HG02763 (cell line): Measurements from ENCODE around the gene PCDHGA1.
A peak's percentile ranks its signal among the peaks of the same experiment; 100 is the strongest.

Experiments
- ATAC-seq: cut with Tn5 transposase; IDR thresholded peaks from one replicate; pipeline ENCODE4 v1.9.1; 2021; ENCODE audit warnings: mild to moderate bottlenecking, moderate library complexity; ENCODE audit not compliant: unreplicated experiment

PCDHGA1 gene

GRCh38 chr5:141524604-141525597, 194.6 kb downstream of the PCDHGA1 start:
- peak; percentile 70 for ATAC-seq

GRCh38 chr5:141525653-141526052, 195.3 kb downstream of the PCDHGA1 start:
- no peak for ATAC-seq

- ATAC-seq: no peak
Measured at GRCh38 chr5:141527426-141527825, 197.1 kb downstream of the PCDHGA1 start.

DNA sequence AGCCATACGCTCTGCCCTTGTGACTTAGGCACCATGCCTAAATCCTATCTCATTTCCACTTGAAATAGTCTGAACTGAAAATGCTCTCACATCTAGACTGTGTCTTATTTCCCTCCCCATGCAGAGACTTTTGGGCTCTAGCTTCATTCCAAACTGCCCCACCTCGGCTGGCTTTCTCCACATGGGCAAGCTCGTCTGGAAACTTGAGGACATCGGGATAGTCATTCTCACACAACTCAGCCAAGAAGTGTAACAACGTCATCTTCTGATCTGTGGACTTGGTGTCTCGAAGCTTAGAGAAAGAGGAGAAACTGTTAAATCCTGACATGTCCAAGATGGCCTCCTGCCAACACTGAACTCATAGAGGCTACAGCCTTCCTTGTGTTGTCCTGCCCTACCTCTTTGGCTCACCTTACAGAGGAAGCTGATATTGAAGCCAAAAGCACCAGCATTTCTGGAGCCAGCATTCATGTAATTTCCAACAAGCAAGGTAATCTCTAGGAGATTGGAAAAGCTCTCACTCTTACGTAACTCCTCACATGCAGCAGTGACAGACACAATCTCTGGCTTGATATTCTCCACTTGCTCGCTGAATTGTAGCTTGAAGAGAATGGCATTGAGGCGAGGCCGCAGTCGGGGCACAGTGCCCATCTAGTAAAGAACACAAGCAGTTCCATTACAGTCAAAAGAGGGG, 198.1 kb downstream of the PCDHGA1 start:
- ATAC-seq: no peak

GRCh38 chr5:141529002-141529401, 198.7 kb downstream of the PCDHGA1 start:
- ATAC-seq: peak; percentile 42

GRCh38 chr5:141529873-141530272, 199.6 kb downstream of the PCDHGA1 start:
- ATAC-seq: peak; percentile 48

DNA sequence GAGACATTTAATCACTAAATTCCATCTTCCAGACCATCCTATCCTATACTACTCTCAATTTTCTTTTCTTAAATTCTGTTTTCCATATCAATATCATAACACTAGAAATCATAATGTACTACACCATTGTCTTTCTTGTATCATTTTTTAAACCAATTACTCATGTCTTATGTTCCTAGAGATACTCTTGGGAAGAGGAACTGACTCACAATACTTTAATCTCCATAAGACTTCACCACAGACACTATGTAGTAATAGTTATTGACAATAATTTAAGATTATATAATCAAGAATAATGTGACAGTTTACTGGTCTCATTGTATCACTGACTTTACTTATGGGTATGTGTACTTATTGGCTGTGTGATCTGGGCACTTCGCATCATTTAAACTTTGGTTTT, 202.4 kb downstream of the PCDHGA1 start:
- no peak for ATAC-seq

DNA sequence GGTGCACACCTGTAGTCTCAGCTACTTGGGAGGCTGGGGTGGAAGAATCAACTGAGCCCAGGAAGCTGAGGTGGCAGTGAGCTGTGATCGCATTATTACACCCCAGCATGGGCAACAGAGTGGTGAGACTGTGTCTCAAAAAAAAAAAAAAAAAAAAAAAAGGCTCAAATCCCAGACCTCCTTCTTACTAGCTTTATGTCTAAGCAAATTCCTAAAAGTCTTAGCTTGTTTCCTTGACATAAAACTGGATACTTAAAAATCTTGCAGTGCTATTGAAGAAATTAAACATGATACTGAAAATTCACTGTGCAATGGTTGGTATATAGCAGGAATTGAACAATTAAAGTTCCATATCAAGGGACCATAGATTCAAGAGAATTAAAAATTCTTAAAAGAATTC, 203.6 kb downstream of the PCDHGA1 start:
- ATAC-seq: no peak

GRCh38 chr5:141534492-141535213, 204.3 kb downstream of the PCDHGA1 start:
- ATAC-seq: no peak

DNA sequence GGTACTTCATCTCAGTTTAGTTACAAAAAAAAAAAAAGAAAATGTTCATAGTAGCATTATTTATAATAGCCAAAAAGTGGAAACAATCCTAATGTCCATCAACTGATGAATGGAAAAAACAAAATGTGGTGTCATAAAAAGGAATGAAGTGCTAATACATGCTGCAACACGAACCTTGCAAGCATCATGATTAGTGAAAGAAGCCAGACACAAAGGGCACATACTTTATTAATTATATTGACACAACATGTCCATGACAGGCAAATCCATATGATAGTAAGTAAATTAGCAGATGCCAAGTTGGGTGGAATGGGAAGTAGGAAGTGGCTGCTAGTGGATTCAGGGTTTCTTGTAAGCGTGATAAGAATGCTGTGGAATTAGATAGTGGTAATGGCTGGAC, 212.7 kb downstream of the PCDHGA1 start:
- ATAC-seq: no peak

DNA sequence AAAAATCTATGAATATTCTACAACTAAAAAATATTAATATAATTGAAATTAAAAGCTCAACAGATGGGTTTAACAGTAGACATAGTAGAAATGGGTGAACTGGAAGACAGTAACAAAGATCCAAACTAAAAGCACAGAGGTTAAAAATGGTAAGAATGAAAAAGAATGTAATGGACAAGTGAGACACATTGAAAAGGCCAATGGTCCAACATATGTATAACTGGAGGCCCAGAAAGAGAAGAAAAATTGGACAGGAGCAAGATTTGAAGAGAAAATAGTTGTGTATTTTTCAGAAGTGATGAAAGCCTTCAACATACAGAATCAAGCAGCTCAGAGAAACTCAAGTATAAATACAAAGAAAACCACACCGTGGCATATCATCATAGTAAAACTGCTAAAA, 217.2 kb downstream of the PCDHGA1 start:
- ATAC-seq: no peak

- ATAC-seq: no peak
Measured at GRCh38 chr5:141547921-141548320, 217.6 kb downstream of the PCDHGA1 start.

DNA sequence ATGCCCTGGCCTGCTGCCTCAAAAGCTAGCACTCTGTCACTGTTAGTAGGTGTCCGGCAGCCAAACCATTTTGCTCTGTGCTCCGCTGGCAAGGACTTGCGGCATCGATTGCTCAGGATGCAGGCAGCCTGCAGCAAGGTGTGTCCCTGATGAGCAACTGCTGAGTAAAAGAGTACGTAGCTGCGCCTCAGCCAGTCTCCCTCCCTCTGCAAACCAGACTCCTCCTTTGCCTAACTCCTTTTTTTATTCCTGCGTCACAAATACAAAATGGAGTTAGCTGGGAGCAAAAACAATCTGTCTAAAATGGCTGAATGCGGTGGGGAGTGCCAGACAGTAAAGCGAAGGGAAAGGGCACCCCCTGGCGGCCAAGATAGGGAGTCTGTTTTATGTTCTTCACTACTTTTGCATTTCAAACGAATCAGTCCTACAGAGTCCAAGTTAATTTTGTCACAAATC, 227.4 kb downstream of the PCDHGA1 start:
- ATAC-seq: no peak

GRCh38 chr5:141558150-141558549, 227.8 kb downstream of the PCDHGA1 start:
- no peak for ATAC-seq

- no peak for ATAC-seq
Measured at GRCh38 chr5:141559461-141559860, 229.1 kb downstream of the PCDHGA1 start.

GRCh38 chr5:141560151-141560550, 229.8 kb downstream of the PCDHGA1 start:
- no peak for ATAC-seq

- ATAC-seq: no peak
Measured at GRCh38 chr5:141560725-141561483, 230.6 kb downstream of the PCDHGA1 start.
